ENCODE results near the gene KRT20. TPM values are rescaled to one million over a fixed set of nuclear protein-coding genes. Genes with fewer than 3 reads are reported as not detected.

KRT20 gene
- total RNA-seq, 2 donors from 2014 or later = not detected

DNA sequence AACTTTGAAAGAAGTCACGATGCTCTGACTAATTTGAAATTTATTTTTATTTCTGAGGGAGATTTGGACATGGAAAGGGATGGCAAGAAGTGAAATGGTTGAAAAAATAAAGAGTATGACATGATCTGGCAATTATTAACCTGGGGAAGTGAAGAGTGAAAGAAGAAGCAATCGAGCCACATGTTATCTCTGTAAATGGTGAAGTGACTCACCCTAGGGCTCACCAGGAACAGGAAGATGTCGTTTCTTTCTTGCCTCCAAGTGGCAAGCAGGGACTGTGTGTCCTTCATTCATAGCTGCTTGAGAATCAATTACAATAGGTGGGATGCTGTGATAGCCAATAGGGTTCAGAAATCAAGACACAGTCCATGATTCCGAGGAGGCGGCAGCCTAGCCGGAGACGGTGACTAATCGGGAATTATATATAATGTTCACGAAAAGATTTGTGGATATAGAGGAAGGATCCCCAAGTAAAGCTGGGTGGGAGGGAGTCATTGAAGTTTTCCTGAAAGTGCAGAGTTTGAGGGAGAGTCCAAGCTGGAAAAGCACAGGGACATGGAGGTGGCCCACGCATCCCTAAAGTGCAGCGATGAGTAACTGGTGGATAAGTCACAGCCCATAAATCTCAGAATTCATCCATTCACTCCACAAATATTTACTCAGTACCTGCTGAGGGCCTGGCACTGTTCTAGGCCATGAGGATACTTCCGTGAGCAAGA, 18.2 kb upstream of the KRT20 start:
- ATAC-seq (no peak), DNase-seq (no peak)
- intact Hi-C loops (cut with DNase I) = loop anchor here in 1 of 2 donors (10.0 kb wide), 1 partner anchor 762 kb away; no protein-coding TSS in a partner anchor

DNA sequence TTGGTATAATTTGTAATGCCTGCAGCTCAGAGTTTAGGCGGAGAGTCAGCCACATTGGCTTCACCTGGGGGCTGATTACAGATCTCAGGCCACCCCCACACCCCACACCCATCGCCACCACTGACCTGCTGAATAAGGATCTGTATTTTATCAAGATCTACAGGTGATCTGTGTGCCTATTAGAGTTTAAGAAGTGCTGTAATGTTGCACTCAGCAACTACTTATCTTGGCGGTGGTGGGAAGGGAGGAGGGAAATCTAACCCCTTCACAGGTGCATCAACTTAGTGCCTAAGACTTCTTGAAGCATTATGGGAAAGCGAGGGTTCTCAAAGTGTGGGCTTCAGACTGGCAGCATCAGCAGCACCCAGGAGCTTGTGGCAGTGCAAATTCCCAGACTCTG, 17.5 kb upstream of the KRT20 start:
- ATAC-seq = no peak
- DNase-seq = no peak
- intact Hi-C loops (cut with DNase I) = loop anchor here in 1 of 2 donors (10.0 kb wide), 1 partner anchor 762 kb away; no protein-coding TSS in a partner anchor

DNA sequence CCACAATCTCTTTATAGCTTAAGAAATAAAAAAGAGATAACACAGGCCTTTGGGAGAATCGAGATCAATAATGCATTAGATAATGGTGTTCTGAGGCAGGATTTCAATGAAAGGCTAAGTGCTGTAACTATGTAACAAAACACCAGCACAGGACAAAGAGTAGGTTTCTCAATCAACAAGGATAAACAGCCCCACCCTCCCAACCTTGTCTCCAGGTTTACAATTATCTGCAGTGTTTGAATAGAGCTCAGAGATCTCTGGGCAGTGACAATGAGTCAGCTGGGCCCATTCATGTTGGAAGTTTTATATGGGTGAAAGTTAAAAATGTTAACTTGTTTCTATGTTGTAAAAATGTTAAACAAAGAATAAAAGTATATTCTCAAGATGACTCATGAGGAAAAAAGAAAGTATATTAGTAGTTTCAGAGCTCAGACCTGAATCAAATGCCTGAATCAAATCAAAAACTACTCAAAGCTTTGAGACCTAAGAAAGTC, 17.0 kb upstream of the KRT20 start:
- intact Hi-C loops (cut with DNase I) = loop anchor here in 1 of 2 donors (10.0 kb wide), 1 partner anchor 763 kb away; no protein-coding TSS in a partner anchor
- no peak for ATAC-seq
- DNase-seq = no peak

DNA sequence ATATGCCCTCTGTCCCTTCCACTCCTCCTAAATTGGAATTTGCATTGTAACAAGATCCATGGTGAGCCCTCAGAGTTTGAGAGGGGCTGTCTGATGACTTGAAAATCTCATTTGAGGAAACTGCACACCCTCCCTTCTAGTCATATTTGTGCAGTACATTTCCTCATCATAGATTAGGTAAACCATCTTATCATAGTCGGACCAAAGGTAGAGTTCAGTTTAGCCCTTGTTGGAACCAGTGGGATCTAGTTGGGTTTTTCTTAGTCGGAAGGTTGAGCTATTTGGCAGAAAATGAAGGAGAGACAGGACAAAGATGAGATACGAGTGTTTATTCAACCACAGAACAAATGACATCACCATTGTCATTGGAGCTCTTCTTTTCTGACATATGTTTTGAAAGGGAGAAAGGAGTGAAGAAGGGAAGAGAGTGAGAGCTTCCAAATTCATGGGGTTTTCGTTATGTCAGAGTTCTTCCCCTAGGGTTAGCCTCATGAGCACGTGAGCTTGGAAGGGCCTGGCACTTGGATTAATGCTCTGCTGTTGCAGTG, 15.8 kb upstream of the KRT20 start:
- DNase-seq = no peak
- ATAC-seq = no peak
- intact Hi-C loops (cut with DNase I) = loop anchor here in 1 of 2 donors (10.0 kb wide), 1 partner anchor 764 kb away; no protein-coding TSS in a partner anchor

DNA sequence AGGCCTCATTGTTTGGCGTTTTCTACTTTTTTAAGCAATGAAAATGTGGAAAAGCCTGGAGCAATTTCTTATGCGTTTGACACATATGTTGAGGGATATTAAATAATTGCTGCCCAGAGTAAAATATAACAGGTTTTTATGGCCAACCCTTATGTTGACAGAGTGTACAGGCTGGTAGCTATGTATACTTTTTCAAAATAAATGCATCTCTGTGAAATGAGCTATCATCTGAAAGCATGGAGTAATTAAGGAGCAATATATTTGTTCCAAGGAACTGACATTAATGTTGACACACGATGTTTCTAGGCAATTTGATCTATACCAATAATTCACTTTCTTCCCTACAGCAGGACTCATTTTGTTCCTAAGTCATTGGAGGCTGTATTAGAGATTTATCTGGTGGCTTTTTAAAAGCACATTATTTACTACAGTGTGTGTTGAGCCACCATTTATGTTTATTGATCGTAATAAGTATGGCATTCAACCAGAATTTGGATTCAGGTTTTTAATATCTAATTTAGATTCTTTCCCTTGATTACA, 11.9 kb upstream of the KRT20 start:
- no peak for ATAC-seq
- DNase-seq = no peak
- intact Hi-C loops (cut with DNase I) = no loop called here

DNA sequence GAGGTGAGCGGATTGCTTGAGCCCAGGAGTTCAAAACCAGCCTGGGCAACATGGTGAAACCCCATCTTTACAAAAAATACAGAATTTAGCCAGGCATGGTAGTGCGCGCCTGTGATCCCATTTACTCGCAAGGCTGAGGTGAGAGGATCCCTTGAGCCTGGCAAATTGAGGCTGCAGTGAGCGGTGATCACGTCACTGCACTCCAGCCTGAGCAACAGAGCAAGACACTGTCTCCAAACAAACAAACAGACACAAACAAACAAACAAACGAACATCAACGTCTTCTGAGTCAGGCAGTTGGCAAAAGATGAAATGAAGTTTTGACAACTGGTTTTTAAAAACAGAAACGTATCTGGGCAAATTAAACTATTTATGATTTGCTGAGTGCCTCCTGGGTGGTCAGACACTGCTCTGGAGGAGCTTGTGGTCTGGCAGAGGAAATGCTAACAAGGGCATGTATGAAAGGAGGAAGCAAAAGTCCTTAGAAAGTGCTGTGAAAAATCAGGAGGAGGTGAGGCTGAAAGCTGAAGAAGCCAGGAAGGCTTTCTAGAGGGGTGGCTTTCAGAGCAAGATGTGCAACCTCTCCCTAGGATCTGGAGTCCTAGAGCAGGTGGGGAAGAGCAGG, 10.2 kb upstream of the KRT20 start:
- intact Hi-C loops (cut with DNase I) = no loop called here
- no peak for DNase-seq
- ATAC-seq = no peak

DNA sequence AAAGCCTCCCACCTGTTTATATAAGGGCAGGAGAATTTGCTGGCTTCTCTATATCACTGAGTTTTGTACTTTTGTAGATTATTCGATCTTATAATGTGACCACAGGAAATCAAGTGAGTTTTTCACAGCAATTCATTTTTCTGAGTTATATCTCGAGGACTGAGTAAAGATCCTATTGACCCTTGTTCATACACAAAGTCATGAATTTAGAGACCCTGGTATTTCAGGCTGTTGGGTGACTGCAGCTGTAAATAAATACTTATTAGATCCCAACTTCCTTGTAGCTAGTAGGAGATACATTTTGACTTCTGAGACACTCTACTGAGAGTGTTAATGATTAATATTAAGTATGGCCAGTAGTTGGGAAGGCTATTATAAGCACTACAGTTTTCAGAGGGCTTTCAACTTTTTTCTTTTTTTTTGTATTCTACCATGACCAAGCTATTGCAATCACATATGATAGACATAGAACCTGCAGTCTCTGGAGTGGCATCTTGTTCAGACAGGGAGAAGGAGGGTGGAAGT, 3.2 kb upstream of the KRT20 start:
- DNase-seq (no peak), ATAC-seq (no peak)
- intact Hi-C loops (cut with DNase I) = no loop called here

DNA sequence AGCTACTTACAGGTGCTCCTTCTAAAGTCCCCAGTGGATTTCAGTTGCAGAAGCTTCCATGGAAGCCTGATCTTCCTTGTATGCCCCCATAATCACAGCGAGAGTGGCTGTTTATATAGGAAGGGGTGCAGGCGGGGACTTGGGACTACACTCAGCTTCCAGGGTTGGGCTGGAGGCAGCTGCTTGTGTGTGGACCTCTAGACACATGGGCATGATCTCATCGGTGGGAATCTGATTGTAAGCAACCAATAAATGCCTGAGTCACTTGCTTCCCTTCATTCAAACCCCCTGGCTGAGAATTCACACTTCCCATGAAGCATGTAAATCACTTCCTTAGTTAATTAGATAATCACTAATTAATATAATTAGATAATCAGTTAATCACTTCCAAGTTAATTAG, 1.0 kb upstream of the KRT20 start:
- DNase-seq = no peak
- no peak for ATAC-seq
- intact Hi-C loops (cut with DNase I) = no loop called here

DNA sequence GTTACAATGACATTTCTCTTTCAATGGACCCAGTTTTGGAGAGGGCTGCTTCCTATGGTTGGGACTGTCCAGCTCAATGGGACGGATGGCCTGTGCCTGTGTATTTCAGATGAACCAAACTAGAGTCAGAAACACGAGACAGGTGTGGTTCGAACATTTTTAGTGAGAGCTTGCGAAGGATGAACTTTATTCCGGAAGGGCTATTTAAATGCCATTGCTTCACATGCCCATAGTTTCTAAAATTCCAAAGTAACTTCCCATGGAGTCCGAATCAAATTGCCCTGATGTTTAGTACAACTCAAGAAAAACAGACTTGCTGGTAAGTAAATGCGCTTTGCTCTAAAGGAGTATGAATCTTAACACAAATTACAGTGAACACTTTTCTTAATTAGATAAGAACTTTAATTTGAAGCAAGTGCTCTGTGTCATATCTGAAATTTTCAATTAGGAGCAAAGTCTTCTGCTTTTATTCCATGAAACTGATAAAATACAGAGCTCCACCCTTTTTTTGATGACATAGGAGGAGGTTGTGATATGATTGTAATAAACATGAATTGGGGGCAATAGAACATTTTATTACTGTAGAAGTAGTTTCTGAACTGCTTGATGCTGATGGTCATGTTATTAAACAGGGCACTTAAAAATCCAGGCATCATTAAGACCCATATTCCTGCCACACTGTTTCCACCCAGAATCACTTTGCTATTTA, 1.3 kb downstream of the KRT20 start:
- intact Hi-C loops (cut with DNase I) = no loop called here
- no peak for ATAC-seq
- DNase-seq = no peak

DNA sequence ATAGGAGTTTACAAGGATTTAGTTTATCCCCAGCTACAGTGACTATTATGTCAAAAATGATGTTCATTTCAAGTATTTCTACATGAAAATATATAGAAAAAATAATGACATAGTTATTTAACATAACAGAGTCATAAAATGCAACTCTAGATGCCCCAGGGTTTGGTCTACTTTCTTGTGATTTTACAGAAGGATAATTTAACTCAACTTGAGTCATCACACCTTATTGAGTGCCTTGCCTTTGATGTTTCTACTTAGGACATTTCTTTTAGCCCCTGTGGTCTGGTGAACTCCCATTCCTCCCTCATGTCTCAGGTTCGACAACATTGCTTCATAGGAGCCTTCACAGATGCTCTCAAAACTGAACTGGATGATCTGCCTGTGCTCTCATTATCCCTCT, 2.0 kb downstream of the KRT20 start:
- no peak for DNase-seq

DNA sequence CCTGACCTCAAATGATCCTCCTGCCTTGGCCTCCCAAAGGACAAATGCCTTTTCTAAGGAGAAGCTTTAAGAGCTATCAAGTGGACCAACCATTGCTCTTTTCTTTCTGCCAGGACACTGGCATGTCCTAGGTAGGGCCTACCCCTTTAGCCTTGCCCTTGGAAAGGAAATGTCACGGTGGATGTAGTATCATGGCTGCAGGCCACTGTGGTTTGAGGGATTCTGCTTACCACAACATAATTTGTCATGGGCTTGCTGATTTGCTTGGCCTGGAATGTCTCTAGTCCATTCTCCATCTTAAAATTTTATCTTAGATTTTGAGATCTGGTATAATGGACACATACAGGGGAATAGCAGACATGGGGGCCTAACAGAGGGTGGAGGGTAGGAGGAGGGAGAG, 6.0 kb downstream of the KRT20 start:
- no peak for ATAC-seq
- no peak for DNase-seq
- intact Hi-C loops (cut with DNase I) = no loop called here

More for the DNA sequence above, 2.0 kb downstream of the KRT20 start:
- intact Hi-C loops (cut with DNase I) = no loop called here
- no peak for ATAC-seq

DNA sequence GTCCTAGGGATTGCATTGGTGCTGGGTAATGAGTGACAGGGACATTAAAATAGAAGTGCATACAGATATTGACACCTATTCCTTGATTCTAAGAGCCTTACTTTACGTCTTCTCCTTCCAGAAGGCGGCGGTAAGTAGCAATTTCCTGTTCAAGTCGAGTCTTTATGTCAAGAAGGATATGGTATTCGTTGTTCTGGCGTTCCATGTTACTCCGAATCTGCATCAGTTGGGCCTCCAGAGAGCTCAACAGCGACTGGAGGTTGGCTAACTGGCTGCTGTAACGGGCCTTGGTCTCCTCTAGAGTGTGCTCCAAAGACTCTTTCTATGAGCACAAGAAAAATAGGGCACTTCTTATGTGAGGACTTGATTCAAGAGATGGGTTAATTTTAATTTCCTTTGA, 7.0 kb downstream of the KRT20 start:
- intact Hi-C loops (cut with DNase I) = no loop called here
- no peak for DNase-seq
- no peak for ATAC-seq

DNA sequence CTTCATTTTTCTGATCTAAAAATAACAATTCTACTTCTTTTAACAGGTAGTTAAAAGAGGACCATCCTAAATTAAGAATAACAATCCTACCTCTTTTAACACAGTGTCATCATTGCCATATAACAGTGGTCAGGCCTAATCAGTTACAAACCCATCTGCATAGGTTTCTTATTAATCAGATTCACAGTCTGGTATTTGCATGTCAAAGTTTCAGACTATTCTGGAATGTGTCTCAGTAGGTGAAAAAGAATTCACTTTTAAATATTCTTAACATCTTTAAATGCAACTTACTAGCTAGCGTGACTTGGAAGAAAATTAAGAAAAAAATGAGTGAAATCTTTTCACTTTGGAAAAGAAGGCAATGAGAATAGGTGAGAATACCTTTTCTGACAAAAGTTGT, 11.2 kb downstream of the KRT20 start:
- no peak for ATAC-seq
- DNase-seq = no peak
- intact Hi-C loops (cut with DNase I) = no loop called here

DNA sequence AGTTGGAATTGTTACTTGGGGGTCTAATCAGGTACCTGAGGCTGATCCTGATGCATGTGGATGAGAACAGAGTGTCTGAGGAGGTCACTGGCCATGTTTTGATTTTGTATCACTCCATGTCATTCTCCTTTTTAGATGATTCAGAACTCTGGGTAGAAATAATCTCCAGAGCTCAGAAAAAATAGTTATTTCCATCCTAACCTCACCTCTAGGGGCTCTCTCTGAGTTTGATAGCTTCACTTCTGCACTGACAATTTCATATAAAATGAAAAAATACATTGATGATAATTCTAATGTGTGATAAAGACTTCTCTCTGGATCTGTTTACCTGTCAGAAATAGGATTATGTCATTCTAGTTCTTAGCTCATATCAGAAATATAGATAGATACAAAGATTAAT, 11.8 kb downstream of the KRT20 start:
- no peak for ATAC-seq
- DNase-seq = no peak
- intact Hi-C loops (cut with DNase I) = no loop called here

DNA sequence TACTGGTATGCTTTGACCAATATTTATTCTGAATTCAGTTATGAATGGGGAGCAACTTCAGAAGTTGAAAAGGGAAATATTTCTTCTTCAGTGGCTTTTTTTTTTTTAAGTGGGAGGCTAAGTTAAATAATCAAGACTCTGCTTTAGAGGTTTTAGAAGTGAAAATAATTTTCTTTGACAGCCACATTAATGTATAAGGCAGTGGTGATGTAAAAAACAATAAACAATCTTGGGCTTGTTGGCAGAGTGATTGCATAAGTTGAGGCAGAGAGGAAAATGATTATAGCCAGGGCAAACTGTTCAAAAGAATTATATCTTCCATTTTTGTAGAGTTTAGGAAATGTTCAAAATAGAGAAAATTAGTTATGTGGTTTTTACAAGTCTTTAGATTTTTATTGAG, 12.6 kb downstream of the KRT20 start:
- intact Hi-C loops (cut with DNase I) = no loop called here
- no peak for ATAC-seq
- DNase-seq = no peak

DNA sequence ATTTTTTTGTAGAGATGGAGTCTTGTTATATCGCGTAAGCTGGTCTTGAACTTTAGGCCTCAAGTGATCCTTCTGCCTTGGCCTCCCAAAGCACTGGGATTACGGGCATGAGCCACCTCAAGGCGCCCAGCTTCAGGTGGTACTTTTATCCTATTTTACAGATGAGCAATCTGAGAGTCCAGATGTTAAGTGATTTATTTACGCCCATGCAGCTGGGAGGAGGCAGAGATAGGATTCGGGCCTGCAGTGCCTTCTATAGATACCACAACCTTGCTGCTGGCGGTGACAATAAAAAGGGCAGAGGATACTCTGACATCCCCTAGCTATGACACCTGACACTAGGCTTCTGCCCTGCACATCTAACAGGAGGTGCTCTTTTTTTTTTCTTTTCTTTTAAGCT, 13.7 kb downstream of the KRT20 start:
- no peak for DNase-seq
- no peak for ATAC-seq
- intact Hi-C loops (cut with DNase I) = no loop called here

DNA sequence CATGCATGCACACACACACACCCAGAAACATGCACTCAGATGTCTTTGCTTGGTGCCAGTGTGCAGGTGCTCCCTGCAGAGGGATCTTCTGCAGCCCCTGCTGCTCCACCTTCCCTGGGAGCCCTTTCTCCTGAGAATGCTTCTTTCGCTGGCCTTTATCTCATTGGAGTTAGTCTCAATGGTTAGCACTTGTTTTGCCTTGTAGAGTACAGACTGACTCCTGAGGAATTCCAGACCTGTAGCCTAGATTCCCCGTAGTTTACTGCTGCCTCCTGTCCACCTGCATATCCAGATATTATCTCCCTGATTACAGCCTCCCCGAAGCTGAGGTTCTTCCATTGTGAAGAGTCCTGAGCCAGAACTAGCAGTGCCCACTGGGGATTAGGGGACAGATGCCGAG, 14.9 kb downstream of the KRT20 start:
- ATAC-seq = no peak
- intact Hi-C loops (cut with DNase I) = no loop called here
- DNase-seq = no peak

DNA sequence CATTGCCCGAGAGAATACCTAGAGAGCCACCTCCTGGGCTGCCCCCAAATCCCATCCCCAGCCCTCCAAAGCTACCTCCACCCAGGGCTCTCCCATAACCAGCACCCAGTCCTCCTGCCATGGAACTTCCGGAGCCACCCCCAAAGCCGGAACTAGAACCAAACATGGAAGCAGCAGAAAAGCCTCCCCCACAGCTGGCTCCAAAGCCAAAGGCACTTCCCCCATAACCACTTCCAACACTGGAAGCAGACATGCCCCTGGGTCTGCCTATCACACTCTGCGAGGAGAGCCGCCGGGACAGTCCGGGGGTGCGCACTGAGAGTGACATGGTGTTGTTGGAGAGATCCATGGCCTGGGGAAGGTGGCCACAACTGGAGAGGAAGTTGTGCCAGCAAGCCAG, 18.2 kb downstream of the KRT20 start, which contains the start of gene KRT12:
Gene KRT12 (minus strand): TSS at position 386 of the 400 bp plus-strand sequence. CDS start 37 bp downstream, at position 349.
- no peak for ATAC-seq

DNA sequence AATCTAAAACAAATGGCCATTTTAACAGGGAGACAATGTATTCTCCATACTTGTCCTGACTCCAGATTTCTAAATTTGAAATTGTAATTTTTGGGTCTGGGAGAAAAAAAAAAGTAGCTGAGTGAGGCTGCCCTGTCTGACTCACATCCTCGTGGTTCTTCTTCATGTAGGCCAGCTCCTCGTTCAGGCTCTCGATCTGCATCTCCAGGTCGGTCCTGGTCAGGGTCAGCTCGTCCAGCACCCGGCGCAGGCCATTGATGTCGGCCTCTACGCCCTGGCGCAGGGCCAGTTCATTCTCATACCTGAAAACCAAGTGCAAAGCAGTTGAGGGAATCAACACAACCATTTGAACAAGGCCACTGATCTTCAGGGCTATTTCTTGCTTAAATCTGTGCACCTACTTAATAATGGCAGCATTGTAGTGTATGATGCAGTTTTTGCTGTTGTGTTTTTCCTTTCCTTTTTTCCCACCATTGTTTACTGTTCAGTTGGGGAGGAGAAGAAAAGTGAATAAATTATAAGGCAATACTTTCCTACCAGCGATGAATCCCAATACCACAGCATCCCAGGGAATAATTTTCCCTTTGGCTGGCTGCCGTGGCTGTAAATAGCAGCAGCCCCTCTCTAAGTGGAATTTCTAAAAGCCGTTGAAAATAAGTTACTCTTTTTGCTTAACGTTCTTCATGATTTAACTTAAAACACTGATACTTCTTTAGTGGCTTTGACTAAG, 20.2 kb downstream of the KRT20 start:
- intact Hi-C loops (cut with DNase I) = no loop called here
- ATAC-seq = no peak
- DNase-seq = no peak

More for the DNA sequence above, 18.2 kb downstream of the KRT20 start, which contains the start of gene KRT12:
- intact Hi-C loops (cut with DNase I) = no loop called here
- DNase-seq = no peak
